ENCODE data around the gene RHOU.

DNA sequence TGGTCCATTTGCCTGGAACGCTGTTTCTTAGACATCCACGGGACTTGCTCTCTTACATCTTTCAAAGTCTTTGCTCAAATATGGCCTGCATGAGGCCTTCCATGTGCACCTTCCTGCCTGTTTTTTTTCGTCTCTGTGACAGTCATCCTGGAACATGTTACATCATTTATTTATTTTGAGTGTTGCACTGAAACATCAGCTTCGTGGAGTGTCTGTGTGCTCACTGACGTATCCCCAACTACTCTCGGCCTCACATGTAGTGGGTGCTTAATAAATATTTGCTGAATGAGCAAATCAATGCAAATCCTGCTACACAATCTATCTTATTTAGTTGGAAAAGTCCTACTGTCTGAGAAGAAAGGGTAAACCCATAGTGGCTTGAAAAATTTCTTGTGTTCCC, 11.4 kb upstream of the RHOU start:
- TF ChIP-seq, protein P1, sequence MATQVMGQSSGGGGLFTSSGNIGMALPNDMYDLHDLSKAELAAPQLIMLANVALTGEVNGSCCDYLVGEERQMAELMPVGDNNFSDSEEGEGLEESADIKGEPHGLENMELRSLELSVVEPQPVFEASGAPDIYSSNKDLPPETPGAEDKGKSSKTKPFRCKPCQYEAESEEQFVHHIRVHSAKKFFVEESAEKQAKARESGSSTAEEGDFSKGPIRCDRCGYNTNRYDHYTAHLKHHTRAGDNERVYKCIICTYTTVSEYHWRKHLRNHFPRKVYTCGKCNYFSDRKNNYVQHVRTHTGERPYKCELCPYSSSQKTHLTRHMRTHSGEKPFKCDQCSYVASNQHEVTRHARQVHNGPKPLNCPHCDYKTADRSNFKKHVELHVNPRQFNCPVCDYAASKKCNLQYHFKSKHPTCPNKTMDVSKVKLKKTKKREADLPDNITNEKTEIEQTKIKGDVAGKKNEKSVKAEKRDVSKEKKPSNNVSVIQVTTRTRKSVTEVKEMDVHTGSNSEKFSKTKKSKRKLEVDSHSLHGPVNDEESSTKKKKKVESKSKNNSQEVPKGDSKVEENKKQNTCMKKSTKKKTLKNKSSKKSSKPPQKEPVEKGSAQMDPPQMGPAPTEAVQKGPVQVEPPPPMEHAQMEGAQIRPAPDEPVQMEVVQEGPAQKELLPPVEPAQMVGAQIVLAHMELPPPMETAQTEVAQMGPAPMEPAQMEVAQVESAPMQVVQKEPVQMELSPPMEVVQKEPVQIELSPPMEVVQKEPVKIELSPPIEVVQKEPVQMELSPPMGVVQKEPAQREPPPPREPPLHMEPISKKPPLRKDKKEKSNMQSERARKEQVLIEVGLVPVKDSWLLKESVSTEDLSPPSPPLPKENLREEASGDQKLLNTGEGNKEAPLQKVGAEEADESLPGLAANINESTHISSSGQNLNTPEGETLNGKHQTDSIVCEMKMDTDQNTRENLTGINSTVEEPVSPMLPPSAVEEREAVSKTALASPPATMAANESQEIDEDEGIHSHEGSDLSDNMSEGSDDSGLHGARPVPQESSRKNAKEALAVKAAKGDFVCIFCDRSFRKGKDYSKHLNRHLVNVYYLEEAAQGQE (IDR thresholded peaks at IDR 0.05; ENCODE audit: insufficient read depth in 1 of 2, low read depth in 2 of 2, low read length in 2 of 2), result no peak
- no peak for TF ChIP-seq TAF1 (IDR thresholded peaks at IDR 0.05; ENCODE audit: borderline replicate concordance, insufficient read depth, low read length)

Data from PFSK-1 (cell line).